ENCODE measurements around the gene NEDD9.

The NEDD9 gene

DNA sequence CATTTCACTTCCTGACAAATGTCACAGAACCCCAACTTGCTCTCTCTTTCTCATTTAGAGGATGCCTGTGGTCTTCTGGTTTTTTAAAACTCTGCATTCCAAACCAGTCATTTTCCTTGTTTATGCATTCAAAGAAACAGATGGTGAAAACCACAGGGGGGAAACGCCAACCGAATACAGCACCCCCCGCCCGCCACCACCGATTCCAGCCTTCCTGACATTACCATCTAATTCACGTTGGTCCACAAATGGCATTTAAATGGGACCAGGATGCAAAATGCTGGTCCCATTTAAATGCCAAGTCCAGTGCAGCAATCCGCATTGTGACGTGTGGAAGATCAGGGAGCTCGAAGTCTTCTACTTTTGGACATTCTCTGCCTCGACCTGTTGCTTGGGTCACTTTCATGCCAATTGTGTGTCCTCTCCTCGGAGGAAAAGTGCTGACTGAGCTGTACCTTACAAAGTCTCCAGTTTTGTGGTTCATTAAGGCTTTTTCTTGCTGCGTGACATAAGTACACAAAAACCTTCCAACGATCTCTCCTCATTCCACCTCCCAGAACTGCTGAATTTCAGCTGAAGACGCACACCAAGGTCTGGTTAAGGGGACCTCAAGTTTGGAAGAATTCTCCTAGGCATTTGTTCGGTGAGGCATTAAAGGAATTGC lies 35.8 kb downstream of the NEDD9 start:
- TF ChIP-seq GLIS1 (tag by site-specific recombination; IDR thresholded peaks at IDR 0.05) (no peak), KLF8 (tag by site-specific recombination; IDR thresholded peaks at IDR 0.05) (no peak), ZNF629 (tag by site-specific recombination; IDR thresholded peaks at IDR 0.05) (no peak), HOXC10 (CRISPR knock-in tag; IDR thresholded peaks at IDR 0.05) (no peak), ZBTB1 (tag by site-specific recombination; IDR thresholded peaks at IDR 0.05) (no peak), WT1 (tag by site-specific recombination; IDR thresholded peaks at IDR 0.05) (no peak)
- TF ChIP-seq, protein P1, sequence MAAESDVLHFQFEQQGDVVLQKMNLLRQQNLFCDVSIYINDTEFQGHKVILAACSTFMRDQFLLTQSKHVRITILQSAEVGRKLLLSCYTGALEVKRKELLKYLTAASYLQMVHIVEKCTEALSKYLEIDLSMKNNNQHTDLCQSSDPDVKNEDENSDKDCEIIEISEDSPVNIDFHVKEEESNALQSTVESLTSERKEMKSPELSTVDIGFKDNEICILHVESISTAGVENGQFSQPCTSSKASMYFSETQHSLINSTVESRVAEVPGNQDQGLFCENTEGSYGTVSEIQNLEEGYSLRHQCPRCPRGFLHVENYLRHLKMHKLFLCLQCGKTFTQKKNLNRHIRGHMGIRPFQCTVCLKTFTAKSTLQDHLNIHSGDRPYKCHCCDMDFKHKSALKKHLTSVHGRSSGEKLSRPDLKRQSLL (tag by site-specific recombination; IDR thresholded peaks at IDR 0.05): no peak
- Histone ChIP-seq H3K4me1 (ENCODE audit: control insufficient read depth, insufficient read depth, low read length) (no peaks in the 10 kb centered on the region), H3K27ac (ENCODE audit: extremely low read depth, low read depth, low read length) (no peak overlapping the region), H3K36me3 (ENCODE audit: control insufficient read depth in 2 of 2, insufficient read depth in 1 of 2, low read length in 2 of 2) (peaks cover 0 to 5% of the 10 kb centered on the region in 2 experiments; a peak in 2 of 3 replicates), H3K9me3 (ENCODE audit: control insufficient read depth, insufficient read depth, low read depth, low read length) (no peaks in the 10 kb centered on the region), H3K4me3 (ENCODE audit: low read depth, low read length) (no peak overlapping the region)
- CTCF ChIA-PET: interaction anchor here (0.8 to 1.3 kb wide), 3 partner anchors 10 to 300 kb away, joined by 3 to 4 read pairs (median 3); no protein-coding TSS in a partner anchor
- POLR2A ChIA-PET: no interaction called here

DNA sequence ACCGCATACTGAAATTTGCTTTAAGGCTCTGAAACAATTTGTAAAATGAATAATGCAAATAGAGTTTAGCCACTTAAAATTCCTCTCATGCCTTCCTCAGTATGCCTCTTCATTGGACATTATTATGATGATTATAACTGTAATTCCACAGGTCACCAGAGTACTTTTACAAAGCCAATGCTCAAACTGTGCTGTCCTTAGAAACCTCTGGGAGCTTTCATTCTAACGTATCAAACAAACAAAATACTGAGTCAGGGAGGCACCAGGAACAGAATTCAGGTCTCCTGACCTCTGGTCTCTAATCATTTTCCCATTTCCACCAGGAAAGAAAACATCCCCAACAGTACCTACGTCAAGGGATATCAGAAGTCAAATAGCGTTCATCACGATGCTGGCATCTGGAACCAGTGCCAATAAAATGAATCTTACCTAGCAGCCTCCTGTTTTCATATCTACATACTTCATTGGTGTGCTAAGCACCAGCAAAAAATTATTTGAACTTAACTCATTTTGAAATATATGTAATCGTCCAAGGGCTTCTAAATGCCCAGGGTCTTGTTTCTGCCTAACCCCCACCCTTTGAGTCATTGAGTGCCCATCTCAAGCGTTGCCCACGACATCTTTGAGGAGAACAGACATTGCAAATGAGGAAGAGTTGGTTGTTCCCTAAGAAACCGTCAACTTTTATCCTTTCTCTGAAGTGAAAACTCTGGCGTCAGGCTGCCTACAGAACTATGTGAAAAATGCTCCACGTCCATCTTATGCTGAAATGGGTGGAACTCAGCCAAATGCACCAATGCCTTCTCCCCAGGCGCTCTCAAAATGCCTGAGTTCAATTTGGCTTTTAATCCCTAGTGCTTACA lies 37.9 kb downstream of the NEDD9 start:
- no peak for TF ChIP-seq ZNF155 (tag by site-specific recombination; IDR thresholded peaks at IDR 0.05)
- TF ChIP-seq MZF1 (tag by site-specific recombination; IDR thresholded peaks at IDR 0.05; ENCODE audit: borderline replicate concordance): no peak
- TF ChIP-seq BCL11A (tag by site-specific recombination; IDR thresholded peaks at IDR 0.05; ENCODE audit: low read depth): no peak
- no peak for TF ChIP-seq ZNF600 (tag by site-specific recombination; IDR thresholded peaks at IDR 0.05)
- TF ChIP-seq EGR2 (tag by site-specific recombination; IDR thresholded peaks at IDR 0.05; ENCODE audit: low read depth): no peak
- TF ChIP-seq ZNF138 (tag by site-specific recombination; IDR thresholded peaks at IDR 0.05; ENCODE audit: borderline replicate concordance): no peak
- TF ChIP-seq SP3 (tag by site-specific recombination; IDR thresholded peaks at IDR 0.05): no peak
- no peak for TF ChIP-seq ZNF16 (tag by site-specific recombination; IDR thresholded peaks at IDR 0.05; ENCODE audit: low read depth)
- TF ChIP-seq ZFP41 (tag by site-specific recombination; IDR thresholded peaks at IDR 0.05; ENCODE audit: borderline replicate concordance): no peak
- TF ChIP-seq, protein P2, sequence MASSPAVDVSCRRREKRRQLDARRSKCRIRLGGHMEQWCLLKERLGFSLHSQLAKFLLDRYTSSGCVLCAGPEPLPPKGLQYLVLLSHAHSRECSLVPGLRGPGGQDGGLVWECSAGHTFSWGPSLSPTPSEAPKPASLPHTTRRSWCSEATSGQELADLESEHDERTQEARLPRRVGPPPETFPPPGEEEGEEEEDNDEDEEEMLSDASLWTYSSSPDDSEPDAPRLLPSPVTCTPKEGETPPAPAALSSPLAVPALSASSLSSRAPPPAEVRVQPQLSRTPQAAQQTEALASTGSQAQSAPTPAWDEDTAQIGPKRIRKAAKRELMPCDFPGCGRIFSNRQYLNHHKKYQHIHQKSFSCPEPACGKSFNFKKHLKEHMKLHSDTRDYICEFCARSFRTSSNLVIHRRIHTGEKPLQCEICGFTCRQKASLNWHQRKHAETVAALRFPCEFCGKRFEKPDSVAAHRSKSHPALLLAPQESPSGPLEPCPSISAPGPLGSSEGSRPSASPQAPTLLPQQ (tag by site-specific recombination; IDR thresholded peaks at IDR 0.05): no peak
- TF ChIP-seq ZNF239 (tag by site-specific recombination; IDR thresholded peaks at IDR 0.05): no peak
- TF ChIP-seq ZNF211 (tag by site-specific recombination; IDR thresholded peaks at IDR 0.05; ENCODE audit: low read depth): no peak
- no peak for TF ChIP-seq ZFP69B (tag by site-specific recombination; IDR thresholded peaks at IDR 0.05)
- TF ChIP-seq ZNF114 (tag by site-specific recombination; IDR thresholded peaks at IDR 0.05): no peak
- no peaks in the 10 kb centered on the region for H3K4me1 ChIP-seq (ENCODE audit: control insufficient read depth, insufficient read depth, low read length)
- no peak overlapping the region for H3K4me3 ChIP-seq (ENCODE audit: low read depth, low read length)
- H3K27ac ChIP-seq (ENCODE audit: extremely low read depth, low read depth, low read length): no peak overlapping the region
- POLR2A ChIA-PET: no interaction called here
- peaks cover 0 to 25% of the 10 kb centered on the region in 2 experiments; a peak in 2 of 3 replicates for H3K36me3 ChIP-seq (ENCODE audit: control insufficient read depth in 2 of 2, insufficient read depth in 1 of 2, low read length in 2 of 2)
- CTCF ChIA-PET: no interaction called here
- no peaks in the 10 kb centered on the region for H3K9me3 ChIP-seq (ENCODE audit: control insufficient read depth, insufficient read depth, low read depth, low read length)
